GM12873 (cell line): ENCODE data around the gene SLC9A4.

Experiments
- TF ChIP-seq, protein P1 (sequence below): IDR thresholded peaks from 2 replicates; pipeline ENCODE4 v1.5.1; 2012; ENCODE audit warnings: low read depth, mild to moderate bottlenecking, moderate library complexity, low read length, control low read depth; ENCODE audit not compliant: insufficient read depth; ENCODE audit errors: missing control alignments

SLC9A4 gene

DNA sequence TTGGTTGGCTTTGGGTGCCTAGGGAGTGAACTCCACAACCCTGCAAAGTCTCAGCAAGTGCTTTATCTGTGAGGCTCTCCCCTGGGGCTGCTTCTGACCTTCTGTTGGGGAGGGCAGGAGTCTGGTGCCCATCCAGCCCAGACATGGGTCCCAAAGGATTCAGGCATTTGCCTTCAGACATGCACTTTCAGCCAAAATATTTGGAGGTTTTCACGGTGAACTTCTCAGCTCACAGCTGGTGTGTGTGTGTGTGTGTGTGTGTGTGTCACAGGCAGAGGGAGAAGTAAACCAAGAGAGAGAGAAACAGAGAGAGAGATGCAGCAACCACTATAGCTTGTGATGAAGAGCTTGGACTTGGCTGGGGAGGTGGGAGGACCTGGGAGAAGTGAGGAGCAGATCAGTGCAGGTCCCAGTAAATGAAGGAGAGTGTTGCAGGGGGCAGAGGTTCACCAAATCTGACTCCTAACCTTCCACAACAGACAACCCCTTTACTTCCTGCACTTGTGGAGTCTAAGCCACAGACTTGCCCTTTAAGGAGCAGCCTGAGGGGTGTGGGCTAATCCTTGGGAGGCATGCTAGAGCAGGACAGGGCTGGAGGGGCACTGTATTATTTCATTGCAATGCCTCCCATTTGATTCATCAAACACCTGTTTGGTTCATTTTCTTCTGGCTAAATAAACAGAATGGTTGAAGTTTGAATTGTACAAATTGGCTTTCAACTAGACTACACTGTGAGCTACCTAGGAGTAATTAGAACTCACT lies 14.1 kb downstream of the SLC9A4 start:
- TF ChIP-seq, protein P1, sequence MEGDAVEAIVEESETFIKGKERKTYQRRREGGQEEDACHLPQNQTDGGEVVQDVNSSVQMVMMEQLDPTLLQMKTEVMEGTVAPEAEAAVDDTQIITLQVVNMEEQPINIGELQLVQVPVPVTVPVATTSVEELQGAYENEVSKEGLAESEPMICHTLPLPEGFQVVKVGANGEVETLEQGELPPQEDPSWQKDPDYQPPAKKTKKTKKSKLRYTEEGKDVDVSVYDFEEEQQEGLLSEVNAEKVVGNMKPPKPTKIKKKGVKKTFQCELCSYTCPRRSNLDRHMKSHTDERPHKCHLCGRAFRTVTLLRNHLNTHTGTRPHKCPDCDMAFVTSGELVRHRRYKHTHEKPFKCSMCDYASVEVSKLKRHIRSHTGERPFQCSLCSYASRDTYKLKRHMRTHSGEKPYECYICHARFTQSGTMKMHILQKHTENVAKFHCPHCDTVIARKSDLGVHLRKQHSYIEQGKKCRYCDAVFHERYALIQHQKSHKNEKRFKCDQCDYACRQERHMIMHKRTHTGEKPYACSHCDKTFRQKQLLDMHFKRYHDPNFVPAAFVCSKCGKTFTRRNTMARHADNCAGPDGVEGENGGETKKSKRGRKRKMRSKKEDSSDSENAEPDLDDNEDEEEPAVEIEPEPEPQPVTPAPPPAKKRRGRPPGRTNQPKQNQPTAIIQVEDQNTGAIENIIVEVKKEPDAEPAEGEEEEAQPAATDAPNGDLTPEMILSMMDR, result no peak

DNA sequence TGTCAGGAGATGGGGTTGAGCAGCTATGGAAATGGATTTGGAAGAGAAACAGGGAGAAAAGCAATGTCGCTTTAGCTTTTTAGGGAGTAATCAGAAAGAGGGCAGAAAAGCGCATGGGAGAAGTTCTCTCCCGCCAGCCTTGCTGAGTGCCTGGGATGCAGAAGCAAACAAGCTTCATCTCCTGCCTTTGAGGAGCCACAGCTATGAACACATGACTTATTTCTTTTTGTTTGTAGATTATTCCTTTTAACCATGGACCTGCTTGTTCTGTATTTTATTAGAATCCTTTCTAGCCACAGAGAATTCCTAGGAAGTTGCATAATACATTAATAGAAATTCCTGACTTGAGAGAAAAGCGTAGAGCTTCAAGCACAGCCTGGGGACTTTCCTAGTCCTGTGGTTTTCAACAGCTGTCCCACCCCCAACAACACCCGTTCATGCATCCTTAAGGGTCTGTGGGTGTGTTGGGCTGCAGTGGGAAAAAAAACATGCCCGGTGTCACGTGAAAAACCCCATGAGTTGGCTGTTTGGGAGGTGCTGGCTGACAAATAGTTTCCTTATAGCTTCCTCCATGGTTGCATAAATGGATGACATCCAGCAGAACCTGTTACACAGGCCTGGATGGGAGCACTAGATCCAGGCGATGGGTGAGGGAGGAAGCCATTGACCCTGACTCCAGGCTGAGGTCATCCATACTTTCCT lies 14.9 kb downstream of the SLC9A4 start:
- TF ChIP-seq, protein P1, result no peak

DNA sequence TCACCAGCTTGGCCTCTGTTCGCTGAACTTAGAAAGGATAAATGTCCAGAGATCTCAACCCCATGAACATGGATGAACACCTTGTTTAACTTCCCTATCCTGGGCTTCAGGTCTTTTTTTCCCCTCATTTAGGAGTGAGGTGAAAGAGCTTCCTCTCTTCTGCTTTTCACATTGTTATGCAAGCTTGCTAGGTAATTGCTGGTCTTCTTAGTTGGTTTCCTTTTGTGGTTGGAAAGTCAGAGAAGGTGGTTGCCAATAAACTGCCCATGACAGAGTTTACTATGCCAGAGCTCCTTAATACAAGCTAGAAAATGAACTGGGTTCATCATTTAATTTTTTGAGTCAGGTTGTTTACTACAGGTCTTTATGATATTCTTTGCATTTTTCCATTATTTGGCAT lies 16.6 kb downstream of the SLC9A4 start:
- TF ChIP-seq, protein P1, result no peak

DNA sequence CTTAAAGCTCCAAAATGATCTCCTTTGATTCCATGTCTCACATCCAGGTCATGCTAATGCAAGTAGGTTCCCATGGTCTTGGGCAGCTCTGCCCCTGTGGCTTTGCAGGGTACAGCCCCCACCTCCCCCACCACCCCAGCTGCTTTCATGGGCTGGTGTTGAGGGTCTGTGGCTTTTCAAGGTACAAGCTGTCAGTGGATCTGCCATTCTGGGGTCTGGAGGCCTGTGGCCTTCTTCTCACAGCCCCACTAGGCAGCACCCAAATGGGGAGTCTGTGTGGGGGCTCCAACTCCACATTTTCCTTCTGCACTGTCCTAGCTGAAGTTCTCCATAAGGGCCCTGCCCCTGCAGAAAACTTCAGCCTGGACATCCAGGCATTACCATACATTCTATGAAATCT lies 19.0 kb downstream of the SLC9A4 start:
- TF ChIP-seq, protein P1, result no peak

DNA sequence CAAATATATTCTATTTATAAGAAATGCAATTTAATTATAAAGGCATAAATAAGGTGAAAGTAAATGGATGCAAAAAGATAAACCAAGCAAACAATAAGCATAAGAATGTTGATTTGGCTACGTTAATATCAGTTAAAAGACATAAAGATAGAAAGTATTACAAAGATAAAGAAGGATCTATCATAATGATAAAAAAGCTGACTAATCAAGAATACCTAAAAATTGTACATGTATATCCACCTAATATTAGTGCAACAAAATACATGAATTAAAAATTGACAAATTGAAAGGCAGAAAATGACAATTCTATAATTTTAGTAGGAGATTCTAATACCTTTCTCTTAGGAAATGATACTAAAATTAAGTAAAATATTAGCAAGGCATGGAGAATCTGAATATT lies 21.5 kb downstream of the SLC9A4 start:
- TF ChIP-seq, protein P1, result no peak

DNA sequence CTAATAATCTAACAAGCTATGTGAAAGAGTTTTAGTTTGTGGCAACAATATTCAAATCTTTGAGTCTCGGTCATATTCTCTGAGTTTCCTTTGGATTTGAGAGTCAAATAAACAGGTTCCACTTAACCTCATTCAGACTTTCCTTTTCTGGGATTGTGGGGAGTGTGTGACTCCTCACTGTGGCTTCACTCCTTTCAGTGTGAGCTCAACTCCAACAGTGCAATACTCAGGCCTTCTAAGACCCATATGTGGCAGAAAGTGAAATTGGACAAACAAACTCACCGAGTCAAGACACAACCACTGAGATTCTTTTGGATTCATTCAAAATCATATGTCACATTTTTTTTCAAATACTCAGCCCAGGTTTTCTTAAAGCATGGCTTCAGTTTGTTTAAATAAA lies 25.4 kb downstream of the SLC9A4 start:
- TF ChIP-seq, protein P1, result no peak

DNA sequence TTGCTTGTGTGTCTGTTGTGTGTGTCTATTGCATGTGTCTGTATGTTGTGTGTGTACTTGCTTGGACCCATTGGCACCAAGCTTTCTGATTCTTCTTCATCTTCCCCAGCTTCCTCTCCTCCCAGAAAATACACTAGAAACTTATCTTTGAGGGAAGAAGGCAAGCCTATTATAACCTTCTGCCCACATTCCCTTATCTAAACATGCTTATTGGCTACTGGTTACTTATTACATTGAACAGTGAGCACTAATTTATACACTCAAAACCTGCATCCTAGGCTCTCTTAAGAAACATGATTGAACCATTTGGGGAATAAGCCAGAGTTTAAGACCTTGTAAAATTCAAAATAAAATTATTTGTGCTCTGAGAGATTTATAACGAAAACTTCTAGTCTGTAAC lies 26.5 kb downstream of the SLC9A4 start:
- TF ChIP-seq, protein P1, result no peak
